HG03575 (cell line): ENCODE results near the gene PGD.
"Not testable (repeated sequence)": the region's sequence is repeated elsewhere in the genome, so short reads cannot be mapped to it uniquely, and the experiment has no call there.

Source experiments
- ATAC-seq: cut with Tn5 transposase; IDR thresholded peaks from one replicate; pipeline ENCODE4 v1.9.1; 2021; ENCODE audit not compliant: unreplicated experiment, insufficient number of reproducible peaks, low FRiP score; ENCODE audit errors: extremely low read depth

Gene PGD

GRCh38 chr1:10457462-10457861, 58.6 kb downstream of the PGD start:
- ATAC-seq, result not testable (repeated sequence)

DNA sequence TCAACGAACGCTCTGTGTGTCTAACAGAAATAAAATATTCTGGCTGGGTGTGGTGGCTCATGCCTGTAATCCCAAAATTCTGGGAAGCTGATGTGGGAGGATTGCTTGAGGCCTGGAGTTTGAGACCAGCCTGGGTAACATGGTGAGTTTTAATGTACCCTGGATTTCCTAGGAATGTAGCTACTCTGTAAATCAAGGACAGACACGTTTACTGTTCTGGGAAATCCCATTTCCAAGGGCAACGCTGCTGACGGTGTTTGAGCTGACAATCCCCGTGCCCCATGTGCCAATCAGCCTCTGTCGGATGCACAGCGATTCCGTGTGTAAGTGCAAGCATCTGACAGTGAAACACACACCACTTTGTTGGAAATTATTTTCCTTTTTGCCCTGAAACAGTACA, 59.0 kb downstream of the PGD start:
- no peak for ATAC-seq

GRCh38 chr1:10459184-10459583, 60.3 kb downstream of the PGD start:
- no peak for ATAC-seq

DNA sequence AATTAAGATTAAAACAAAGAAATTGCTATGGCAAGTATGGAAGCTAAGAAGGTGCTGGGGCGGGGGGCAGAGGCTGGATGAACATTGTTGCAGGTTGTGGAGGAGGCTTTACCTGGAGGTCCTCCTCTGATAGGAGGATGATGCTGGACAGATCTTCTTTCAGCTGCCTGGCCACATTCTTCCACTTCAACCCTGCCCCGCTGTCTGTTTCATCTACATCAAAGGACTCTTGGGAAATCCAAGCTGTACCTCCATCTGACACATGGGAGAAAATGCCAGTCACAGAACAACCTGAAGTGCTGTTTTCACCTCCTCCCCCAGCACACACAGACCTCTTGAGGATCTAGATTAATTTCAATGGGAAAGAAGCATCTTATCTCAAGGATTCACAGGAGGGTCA, 68.2 kb downstream of the PGD start:
- ATAC-seq, result no peak

GRCh38 chr1:10470043-10470442, 71.2 kb downstream of the PGD start:
- no peak for ATAC-seq
